ENCODE results near the gene TEAD1.

The TEAD1 gene

DNA sequence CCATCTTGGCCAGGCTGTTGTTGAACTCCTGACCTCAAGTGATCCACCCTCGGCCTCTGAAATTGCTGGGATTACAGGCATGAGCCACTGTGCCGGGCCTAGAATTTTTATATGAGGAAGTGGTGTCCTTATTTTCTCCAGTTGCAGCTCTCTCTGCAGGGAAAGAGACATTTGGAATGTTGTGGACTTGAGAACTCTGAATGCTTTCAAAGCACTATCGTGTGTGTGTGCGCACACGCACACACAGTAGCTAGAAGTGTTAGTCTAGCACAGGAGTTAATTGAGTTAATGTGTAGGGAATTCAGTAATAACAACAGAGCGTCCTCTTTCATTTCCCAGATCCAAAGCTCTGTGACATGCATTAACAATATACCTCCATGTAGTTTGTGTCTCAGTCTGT, 170.9 kb downstream of the TEAD1 start:
- H3K27me3 Mint-ChIP-seq, result peaks cover 23% of the 10 kb centered on the region
- H3K9me3 Mint-ChIP-seq, result no peaks in the 10 kb centered on the region
- no peak overlapping the region for H3K4me3 Mint-ChIP-seq
- peaks cover 4% of the 10 kb centered on the region for H3K4me1 Mint-ChIP-seq (ENCODE audit: low read depth)
- H3K36me3 Mint-ChIP-seq (ENCODE audit: low read depth), result no peaks in the 10 kb centered on the region
- no peak overlapping the region for H3K27ac Mint-ChIP-seq

DNA sequence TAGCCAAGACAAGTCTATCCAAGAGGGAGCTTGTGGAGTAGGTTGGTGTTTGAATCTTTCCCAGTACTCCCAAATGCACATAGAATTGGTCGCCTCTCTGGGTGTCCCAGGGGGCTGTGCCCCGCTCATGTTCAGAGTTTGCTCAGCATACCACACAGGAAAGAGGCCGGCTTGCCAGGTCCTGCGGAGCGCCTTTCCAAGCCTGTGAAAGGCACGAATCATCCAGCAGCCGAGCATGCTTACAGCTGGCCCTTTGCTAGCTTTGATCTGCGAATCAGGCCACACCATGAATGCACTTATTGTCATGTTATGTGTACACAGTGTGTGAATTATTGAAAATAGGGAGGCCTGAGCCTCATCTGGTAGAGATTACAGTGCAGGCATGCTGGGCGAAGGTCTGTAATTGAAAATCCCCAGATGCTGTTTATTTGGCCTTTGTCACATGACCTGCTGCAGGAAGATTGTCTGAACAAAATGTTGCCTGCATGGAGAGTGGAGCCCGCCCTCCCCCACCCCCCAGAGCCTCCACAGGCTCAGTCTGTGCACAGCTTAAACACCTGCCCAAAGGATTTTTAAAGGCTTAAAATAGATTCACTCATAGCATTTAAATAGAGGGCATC, 171.6 kb downstream of the TEAD1 start:
- H3K4me1 Mint-ChIP-seq (ENCODE audit: low read depth), result peaks cover 4% of the 10 kb centered on the region
- H3K36me3 Mint-ChIP-seq (ENCODE audit: low read depth), result no peaks in the 10 kb centered on the region
- no peak overlapping the region for H3K27ac Mint-ChIP-seq
- H3K27me3 Mint-ChIP-seq, result peaks cover 23% of the 10 kb centered on the region
- no peaks in the 10 kb centered on the region for H3K9me3 Mint-ChIP-seq
- H3K4me3 Mint-ChIP-seq, result no peak overlapping the region

GRCh38 chr11:12846786-12847615, 172.8 kb downstream of the TEAD1 start:
- no peak overlapping the region for H3K4me3 Mint-ChIP-seq
- H3K9me3 Mint-ChIP-seq, result no peaks in the 10 kb centered on the region
- H3K4me1 Mint-ChIP-seq (ENCODE audit: low read depth), result peaks cover 4% of the 10 kb centered on the region
- H3K27ac Mint-ChIP-seq, result no peak overlapping the region
- peaks cover 20% of the 10 kb centered on the region for H3K27me3 Mint-ChIP-seq
- no peaks in the 10 kb centered on the region for H3K36me3 Mint-ChIP-seq (ENCODE audit: low read depth)

DNA sequence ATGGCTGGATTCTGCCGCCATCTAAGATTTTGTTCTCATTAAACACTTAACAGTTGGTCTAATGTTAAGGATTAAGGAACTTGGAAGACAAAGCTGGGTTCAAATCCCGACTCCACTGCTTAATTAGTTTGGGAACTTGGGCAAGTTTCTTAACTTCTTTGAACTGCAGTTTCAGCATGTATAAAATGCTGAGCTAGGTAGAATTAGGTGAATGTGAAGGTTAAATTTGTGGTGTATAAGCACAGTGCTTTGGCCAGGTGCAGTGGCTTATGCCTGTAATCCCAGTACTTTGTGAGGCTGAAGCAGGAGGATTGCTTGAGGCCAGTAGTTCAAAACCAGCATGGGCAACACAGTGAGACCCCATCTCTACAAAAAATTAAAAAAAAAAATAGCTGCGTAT, 174.2 kb downstream of the TEAD1 start:
- H3K36me3 Mint-ChIP-seq (ENCODE audit: low read depth), result no peaks in the 10 kb centered on the region
- no peaks in the 10 kb centered on the region for H3K9me3 Mint-ChIP-seq
- H3K27ac Mint-ChIP-seq, result no peak overlapping the region
- H3K4me3 Mint-ChIP-seq, result no peak overlapping the region
- H3K27me3 Mint-ChIP-seq, result peaks cover 14% of the 10 kb centered on the region
- no peaks in the 10 kb centered on the region for H3K4me1 Mint-ChIP-seq (ENCODE audit: low read depth)

- Mint-ChIP-seq H3K4me3 (no peak overlapping the region), H3K4me1 (ENCODE audit: low read depth) (no peaks in the 10 kb centered on the region), H3K27me3 (peaks cover 15% of the 10 kb centered on the region), H3K36me3 (ENCODE audit: low read depth) (no peaks in the 10 kb centered on the region), H3K9me3 (no peaks in the 10 kb centered on the region), H3K27ac (no peak overlapping the region)
These were observed 179.1 kb downstream of the TEAD1 start for GRCh38 chr11:12853325-12853651.

GRCh38 chr11:12853652-12854296, 179.6 kb downstream of the TEAD1 start:
- Mint-ChIP-seq H3K4me3 (no peak overlapping the region), H3K36me3 (ENCODE audit: low read depth) (no peaks in the 10 kb centered on the region), H3K4me1 (ENCODE audit: low read depth) (no peaks in the 10 kb centered on the region), H3K27ac (no peak overlapping the region), H3K27me3 (peaks cover 15% of the 10 kb centered on the region), H3K9me3 (no peaks in the 10 kb centered on the region)

- no peaks in the 10 kb centered on the region for H3K9me3 Mint-ChIP-seq
- no peaks in the 10 kb centered on the region for H3K4me1 Mint-ChIP-seq (ENCODE audit: low read depth)
- H3K27me3 Mint-ChIP-seq, result peaks cover 13% of the 10 kb centered on the region
- H3K36me3 Mint-ChIP-seq (ENCODE audit: low read depth), result no peaks in the 10 kb centered on the region
- H3K4me3 Mint-ChIP-seq, result no peak overlapping the region
- H3K27ac Mint-ChIP-seq, result no peak overlapping the region
These were observed 180.1 kb downstream of the TEAD1 start for GRCh38 chr11:12854297-12854661.

DNA sequence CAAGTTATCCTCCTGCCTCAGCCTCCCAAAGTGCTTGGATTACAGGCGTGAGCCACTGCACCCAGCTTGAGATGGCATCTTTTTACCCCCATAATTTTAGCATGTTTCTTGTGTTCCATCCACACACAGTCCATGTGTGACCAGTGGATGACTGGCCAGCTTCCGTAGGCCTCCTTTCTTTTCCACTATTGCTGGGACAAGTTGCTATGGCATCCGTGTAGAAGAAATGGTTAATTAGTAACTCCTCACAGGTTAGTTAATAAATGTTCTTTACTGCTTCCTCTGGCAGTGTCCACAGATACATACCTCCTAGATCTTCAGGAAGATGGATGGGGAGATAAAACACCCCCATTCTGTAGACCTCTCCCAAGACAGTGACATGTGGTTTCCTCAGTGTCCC, 180.6 kb downstream of the TEAD1 start:
- Mint-ChIP-seq H3K4me1 (ENCODE audit: low read depth) (no peaks in the 10 kb centered on the region), H3K4me3 (no peak overlapping the region), H3K27ac (no peak overlapping the region), H3K27me3 (peaks cover 8% of the 10 kb centered on the region), H3K36me3 (ENCODE audit: low read depth) (no peaks in the 10 kb centered on the region), H3K9me3 (no peaks in the 10 kb centered on the region)

GRCh38 chr11:12856338-12856737, 182.1 kb downstream of the TEAD1 start:
- Mint-ChIP-seq H3K4me3 (no peak overlapping the region), H3K36me3 (ENCODE audit: low read depth) (no peaks in the 10 kb centered on the region), H3K4me1 (ENCODE audit: low read depth) (no peaks in the 10 kb centered on the region), H3K9me3 (no peaks in the 10 kb centered on the region), H3K27ac (no peak overlapping the region), H3K27me3 (peaks cover 15% of the 10 kb centered on the region)

- no peaks in the 10 kb centered on the region for H3K4me1 Mint-ChIP-seq (ENCODE audit: low read depth)
- no peaks in the 10 kb centered on the region for H3K9me3 Mint-ChIP-seq
These were observed 183.4 kb downstream of the TEAD1 start for GRCh38 chr11:12857572-12857971.

DNA sequence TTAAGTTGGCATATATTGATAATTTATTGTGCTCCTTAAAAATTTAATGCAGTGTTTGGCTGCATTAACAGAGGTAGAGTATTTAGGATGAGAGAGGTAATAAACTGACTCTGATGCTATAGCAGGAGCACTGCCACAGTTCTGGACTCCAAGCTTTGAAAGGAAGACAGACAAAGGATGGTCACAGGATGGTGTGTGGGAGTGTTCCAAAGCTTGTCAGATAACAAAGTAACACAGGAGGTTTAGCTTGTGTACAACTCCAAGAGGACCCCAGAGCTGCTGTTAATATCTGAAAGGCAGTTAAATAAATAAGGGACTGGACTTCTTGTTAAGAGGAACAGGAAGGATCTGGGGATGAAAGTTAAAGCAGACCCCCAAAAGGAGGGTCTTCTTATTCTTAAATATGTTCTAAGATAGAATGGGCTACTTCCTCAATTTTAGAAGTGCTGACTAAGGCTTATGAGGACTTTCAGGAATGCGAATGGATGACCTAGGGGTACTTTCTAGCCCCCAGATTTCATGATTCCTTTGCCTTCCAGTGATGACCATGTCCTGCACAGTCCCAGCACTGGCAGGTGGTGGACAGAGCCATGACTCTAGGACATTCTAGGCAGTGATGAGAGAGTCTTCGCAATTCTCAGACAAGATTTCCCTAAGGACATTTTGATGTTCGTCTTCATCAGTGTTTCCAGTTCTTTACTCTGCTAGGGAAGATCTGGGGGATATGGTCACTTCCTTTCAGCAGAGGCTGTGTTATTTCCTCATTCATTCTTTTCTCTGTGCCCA, 185.8 kb downstream of the TEAD1 start:
- Mint-ChIP-seq H3K4me1 (ENCODE audit: low read depth) (peaks cover 5% of the 10 kb centered on the region), H3K4me3 (no peak overlapping the region)

More at GRCh38 chr11:12857572-12857971, 183.4 kb downstream of the TEAD1 start:
- Mint-ChIP-seq H3K27ac (no peak overlapping the region), H3K4me3 (no peak overlapping the region), H3K36me3 (ENCODE audit: low read depth) (no peaks in the 10 kb centered on the region), H3K27me3 (peaks cover 17% of the 10 kb centered on the region)

DNA sequence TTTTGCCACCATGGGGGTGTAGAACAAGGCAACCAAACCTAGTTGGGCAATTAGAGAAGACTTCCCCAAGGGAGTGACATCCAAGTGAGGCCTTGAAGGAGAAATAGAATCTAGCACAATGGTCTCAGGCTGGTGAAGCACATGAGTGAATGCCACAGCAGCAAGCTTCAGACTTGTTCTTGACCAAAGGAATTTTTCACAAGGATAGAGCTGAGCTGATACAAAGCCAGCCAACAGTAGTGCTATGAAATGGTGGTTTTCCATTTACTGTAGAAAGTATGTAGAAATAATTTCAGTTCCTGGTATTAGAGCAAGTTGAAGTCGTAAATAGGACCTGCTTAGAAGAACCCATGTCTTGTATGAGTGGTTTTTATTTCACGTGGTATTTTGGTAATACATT, 186.6 kb downstream of the TEAD1 start:
- Mint-ChIP-seq H3K27ac (no peak overlapping the region), H3K4me3 (no peak overlapping the region), H3K36me3 (ENCODE audit: low read depth) (no peaks in the 10 kb centered on the region), H3K27me3 (peaks cover 38% of the 10 kb centered on the region), H3K4me1 (ENCODE audit: low read depth) (peaks cover 5% of the 10 kb centered on the region), H3K9me3 (no peaks in the 10 kb centered on the region)

More for the DNA sequence above, 185.8 kb downstream of the TEAD1 start:
- Mint-ChIP-seq H3K27ac (no peak overlapping the region), H3K9me3 (no peaks in the 10 kb centered on the region), H3K27me3 (peaks cover 35% of the 10 kb centered on the region), H3K36me3 (ENCODE audit: low read depth) (no peaks in the 10 kb centered on the region)

DNA sequence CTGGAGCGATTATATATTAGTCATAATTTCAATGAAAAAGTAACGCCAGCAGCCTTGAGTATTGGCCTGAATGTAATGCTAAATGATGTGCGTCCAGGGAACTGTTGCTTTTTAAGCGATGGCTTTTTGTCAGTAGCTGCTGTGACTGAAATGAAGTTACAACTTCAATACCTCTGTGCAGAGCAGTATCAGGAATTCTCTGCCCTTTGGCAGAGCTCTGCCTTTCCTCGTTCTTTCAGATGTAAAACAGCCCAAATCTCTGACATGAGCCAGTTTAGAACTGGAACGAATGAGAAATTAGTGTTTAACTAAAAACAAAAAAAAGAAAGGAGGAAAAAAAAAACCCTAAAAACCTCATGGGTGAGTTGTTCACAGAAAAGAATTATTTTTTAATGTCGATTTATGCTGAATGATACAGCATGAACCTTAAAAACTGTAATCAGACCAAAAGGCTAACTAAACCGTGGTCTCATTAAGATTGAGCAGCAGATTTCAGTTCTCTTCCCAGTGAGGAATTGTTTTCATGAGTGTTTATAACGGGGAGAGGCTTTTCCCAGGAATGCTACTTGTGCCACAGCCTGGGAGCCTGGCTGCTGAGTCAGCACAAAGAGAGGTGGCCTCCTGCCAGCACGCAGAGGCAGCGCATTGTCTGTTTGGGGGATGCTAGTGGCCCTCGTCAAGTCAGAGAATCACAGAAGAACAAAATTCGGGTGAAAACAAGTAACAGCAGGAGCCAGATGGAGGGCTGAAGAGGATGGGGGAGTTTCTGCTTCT, 188.7 kb downstream of the TEAD1 start:
- Mint-ChIP-seq H3K36me3 (ENCODE audit: low read depth) (no peaks in the 10 kb centered on the region), H3K9me3 (no peaks in the 10 kb centered on the region), H3K27ac (no peak overlapping the region), H3K4me1 (ENCODE audit: low read depth) (peaks cover 5% of the 10 kb centered on the region), H3K27me3 (peaks cover 48% of the 10 kb centered on the region), H3K4me3 (no peak overlapping the region)

- Mint-ChIP-seq H3K27me3 (peaks cover 48% of the 10 kb centered on the region), H3K4me3 (no peak overlapping the region), H3K9me3 (no peaks in the 10 kb centered on the region), H3K4me1 (ENCODE audit: low read depth) (peaks cover 5% of the 10 kb centered on the region), H3K36me3 (ENCODE audit: low read depth) (no peaks in the 10 kb centered on the region), H3K27ac (no peak overlapping the region)
These were observed 189.4 kb downstream of the TEAD1 start for GRCh38 chr11:12863605-12864121.
